Adrenal gland (tissue), 5 donors: ENCODE results near the gene SULT1A3.

Experiments used
- CTCF ChIP-seq, 6 experiments: fragments of 450-650 bp in 4 of 6; fragments of 200-600 bp in 2 of 6; sonication (generic) in 1 of 6; IDR thresholded peaks; 1 replicate in 5 of 6; 2 replicates in 1 of 6; pipeline versions ENCODE4 v1.5.1 to v1.8.0; 2016 to 2021; ENCODE audit warnings: antibody characterized with exemption in 6 of 6, mild to moderate bottlenecking in 2 of 6, moderate library complexity in 1 of 6
- POLR2A ChIP-seq, 2 donors: fragments of 450-650 bp; IDR thresholded peaks; one replicate each; pipeline ENCODE4 v1.6.1; 2017; ENCODE audit warnings: antibody characterized with exemption in 2 of 2, mild to moderate bottlenecking in 2 of 2, moderate library complexity in 1 of 2
- donor health status: DM: no; HTN: no; CAD: no.

DNA sequence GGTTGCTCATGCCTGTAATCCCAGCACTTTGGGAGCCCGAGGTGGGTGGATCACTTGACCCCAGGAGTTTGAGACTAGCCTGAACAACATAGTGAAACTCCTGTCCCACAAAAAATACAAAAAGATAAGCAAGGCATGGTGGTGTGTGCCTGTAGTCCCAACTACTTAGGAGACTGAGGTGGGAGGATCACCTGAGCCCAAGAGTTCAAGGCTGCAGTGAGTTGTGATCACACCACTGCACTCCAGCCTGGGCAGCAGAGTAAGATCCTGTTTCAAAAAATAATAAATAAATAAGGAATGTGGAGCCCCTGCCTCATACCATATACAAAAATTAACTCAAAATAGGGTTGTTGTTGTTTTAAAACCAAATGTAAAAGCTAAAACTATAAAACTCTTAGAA, 41.8 kb upstream of the SULT1A3 start:
- TF ChIP-seq CTCF (IDR thresholded peaks at IDR 0.05), result no peak
- no peak for TF ChIP-seq POLR2A (IDR thresholded peaks at IDR 0.05)
